ENCODE results near the gene SDF4. TPM values are rescaled to one million over a fixed set of nuclear protein-coding genes. Genes with fewer than 3 reads are reported as not detected.

Gene SDF4
- total and polyA plus RNA-seq, 2 of the 13 experiments (the other 11 are each of a cell fraction or from before 2014, with no cell fraction given): 80.8 to 107 TPM

- TF ChIP-seq ZMAT3 (CRISPR knock-in tag; conservative IDR thresholded peaks at IDR 0.05) (0 out of 2 replicates have a peak, but pooled peaks have one; percentile 18), NFE2 (CRISPR knock-in tag; IDR thresholded peaks at IDR 0.05) (no peak), RBFOX2 (IDR thresholded peaks at IDR 0.05; ENCODE audit: low read depth, low read length) (peak; percentile 94), GABPB1 (CRISPR knock-in tag; IDR thresholded peaks at IDR 0.05) (peak; percentile 92), GATAD1 (CRISPR knock-in tag; IDR thresholded peaks at IDR 0.05) (peak; percentile 76), MEIS1 (CRISPR knock-in tag; IDR thresholded peaks at IDR 0.05; ENCODE audit: borderline replicate concordance) (0 out of 2 replicates have a peak, but pooled peaks have one; percentile 49), ZNF609 (CRISPR knock-in tag; IDR thresholded peaks at IDR 0.05; ENCODE audit: borderline replicate concordance) (peak; percentile 24; the same call in 1 of the 2 replicates), ZFP36L2 (CRISPR knock-in tag; IDR thresholded peaks at IDR 0.05) (no peak), TFDP2 (CRISPR knock-in tag; IDR thresholded peaks at IDR 0.05) (peak; percentile 43; the same call in 1 of the 2 replicates), ZNF564 (CRISPR knock-in tag; IDR thresholded peaks at IDR 0.05) (peak; percentile 79; the same call in 1 of the 2 replicates), HNF1A (IDR thresholded peaks at IDR 0.05; ENCODE audit: low read depth) (no peak), HNF1A (CRISPR knock-in tag; IDR thresholded peaks at IDR 0.05; ENCODE audit: borderline replicate concordance) (peak; percentile 13; the same call in 1 of the 2 replicates), ARID3A (IDR thresholded peaks at IDR 0.05; ENCODE audit: low read depth, low read length) (no peak), RARA (CRISPR knock-in tag; IDR thresholded peaks at IDR 0.05) (peak; percentile 45; the same call in 1 of the 2 replicates), ZNF230 (CRISPR knock-in tag; IDR thresholded peaks at IDR 0.05) (peak; percentile 62; the same call in 1 of the 2 replicates), RBM39 (IDR thresholded peaks at IDR 0.05; ENCODE audit: low read depth, low read length, poor library complexity, severe bottlenecking) (peak; percentile 74), ZNF335 (CRISPR knock-in tag; IDR thresholded peaks at IDR 0.05) (peak; percentile 73; the same call in 1 of the 2 replicates)
These were observed at the start of gene SDF4 (continued) for GRCh38 chr1:1231400-1232207.
